Neural cell (in vitro differentiated cells): ENCODE data around the gene BCL2L2. TPM values are rescaled to one million over a fixed set of nuclear protein-coding genes. Genes with fewer than 3 reads are reported as not detected.

ENCODE experiments used
- H2AFZ ChIP-seq: fragments of 200-600, 300-800 bp; sonication (generic), shearing (Covaris generic); 2 replicates; pipeline ENCODE4 v1.6.0; 2014; ENCODE audit warnings: low read depth, mild to moderate bottlenecking, antibody characterized with exemption, low read length, moderate library complexity
- H3F3A ChIP-seq: fragments of 200-600 bp; shearing (Covaris generic); 2 replicates; pipeline ENCODE4 v1.6.1; 2016; ENCODE audit warnings: mild to moderate bottlenecking, moderate library complexity, mixed read lengths, antibody characterized with exemption, low read length; ENCODE audit not compliant: insufficient read depth, poor library complexity, severe bottlenecking
- H3K27ac ChIP-seq: fragments of 200-600, 300-800 bp; sonication (generic), shearing (Covaris generic); 2 replicates; pipeline ENCODE4 v1.5.1; 2014; ENCODE audit warnings: mild to moderate bottlenecking, low read length, moderate library complexity
- H3K27me3 ChIP-seq: fragments of 300-800, 200-600 bp; sonication (generic), shearing (Covaris generic); 2 replicates; pipeline ENCODE4 v1.6.0; 2014; ENCODE audit warnings: mild to moderate bottlenecking, low read depth, low read length, moderate library complexity; ENCODE audit not compliant: insufficient read depth
- H3K36me3 ChIP-seq: fragments of 300-800, 200-600 bp; sonication (generic), shearing (Covaris generic); 2 replicates; pipeline ENCODE4 v1.5.1; 2014; ENCODE audit warnings: mild to moderate bottlenecking, antibody characterized with exemption, low read length, moderate library complexity; ENCODE audit not compliant: insufficient read depth
- H3K4me2 ChIP-seq: fragments of 300-800, 200-600 bp; sonication (generic), shearing (Covaris generic); 2 replicates; pipeline ENCODE4 v1.6.0; 2014; ENCODE audit warnings: mild to moderate bottlenecking, low read length
- H3K4me3 ChIP-seq: fragments of 300-800, 200-600 bp; sonication (generic), shearing (Covaris generic); 2 replicates; pipeline ENCODE4 v1.5.1; 2014; ENCODE audit warnings: mild to moderate bottlenecking, low read length, moderate library complexity
- H3K79me2 ChIP-seq: fragments of 200-600 bp; shearing (Covaris generic); replicated peaks from 2 replicates; pipeline ENCODE4 v1.6.0; 2014; ENCODE audit warnings: mild to moderate bottlenecking, low read length, moderate library complexity; ENCODE audit not compliant: insufficient read depth
- H3K9ac ChIP-seq: fragments of 300-800, 200-600 bp; sonication (generic), shearing (Covaris generic); 2 replicates; pipeline ENCODE4 v1.6.1; 2016; ENCODE audit warnings: mild to moderate bottlenecking, low read length, mixed read lengths
- H3K9me2 ChIP-seq: fragments of 200-600 bp; shearing (Covaris generic); 2 replicates; pipeline ENCODE4 v1.6.1; 2016; ENCODE audit warnings: mild to moderate bottlenecking, low read length, mixed read lengths; ENCODE audit not compliant: insufficient read depth
- H3K9me3 ChIP-seq: fragments of 200-600, 300-800 bp; sonication (generic), shearing (Covaris generic); 2 replicates; pipeline ENCODE4 v1.6.1; 2016; ENCODE audit warnings: mild to moderate bottlenecking, mixed run types, low read length, moderate library complexity, mixed read lengths
- H4K20me1 ChIP-seq: fragments of 200-600 bp; shearing (Covaris generic); 2 replicates; pipeline ENCODE4 v1.6.1; 2016; ENCODE audit warnings: mild to moderate bottlenecking, mixed run types; ENCODE audit not compliant: insufficient read depth
- CTCF ChIP-seq: fragments of 450-650 bp; IDR thresholded peaks from 2 replicates; pipeline ENCODE4 v1.5.1; 2014; ENCODE audit warnings: antibody characterized with exemption, mild to moderate bottlenecking, moderate library complexity; ENCODE audit not compliant: poor library complexity, severe bottlenecking
- EP300 ChIP-seq: fragments of 450-650 bp; conservative IDR thresholded peaks from 2 replicates; pipeline ENCODE4 v1.6.1; 2014; ENCODE audit warnings: antibody characterized with exemption, mild to moderate bottlenecking, moderate library complexity; ENCODE audit not compliant: poor library complexity, severe bottlenecking
- POLR2AphosphoS5 ChIP-seq: IDR thresholded peaks from 2 replicates; pipeline ENCODE4 v1.6.1; 2012
- REST ChIP-seq: IDR thresholded peaks from 2 replicates; pipeline ENCODE4 v1.6.1; 2012; ENCODE audit warnings: borderline replicate concordance
- SMC3 ChIP-seq: fragments of 450-650 bp; conservative IDR thresholded peaks from 2 replicates; pipeline ENCODE4 v1.6.1; 2014; ENCODE audit warnings: antibody characterized with exemption, mild to moderate bottlenecking, moderate library complexity; ENCODE audit not compliant: poor library complexity
- TAF1 ChIP-seq: IDR thresholded peaks from 2 replicates; pipeline ENCODE4 v1.6.1; 2012; ENCODE audit warnings: low read depth
- polyA plus RNA-seq: library from polyadenylated mRNA; depleted of rRNA; stranded (reverse); fragments of >200 nt; gene quantifications from 2 replicates; pipeline ENCODE4 v1.2.3, GENCODE V29; 2014

BCL2L2 gene
- polyA plus RNA-seq, 1 donor from 2014 or later, result 35.8 TPM

GRCh38 chr14:23302290-23303225, 4.1 kb upstream of the BCL2L2 start, which contains the start of gene PPP1R3E:
Gene PPP1R3E (minus strand): TSS chr14:23302859. CDS start chr14:23302576, 283 bp downstream.
- peak; percentile 32 for TF ChIP-seq TAF1
- peak; percentile 56 for TF ChIP-seq REST
- TF ChIP-seq POLR2AphosphoS5, result peak; percentile 80
- TF ChIP-seq CTCF, result no peak
- TF ChIP-seq EP300, result no peak
- Histone ChIP-seq H3K9me2 (no peaks in the 10 kb centered on the region), H3K27me3 (no peaks in the 10 kb centered on the region), H3K36me3 (no peaks in the 10 kb centered on the region), H3K4me3 (peak within 1 kb of the TSS; percentile 98), H4K20me1 (no peaks in the 10 kb centered on the region), H3F3A (peaks cover 13% of the 10 kb centered on the region), H3K9me3 (no peaks in the 10 kb centered on the region), H3K79me2 (peaks cover 24% of the 10 kb centered on the region), H3K4me2 (peak within 1 kb of the TSS; percentile 64), H3K27ac (peak within 1 kb of the TSS; percentile 95), H3K9ac (peak within 1 kb of the TSS; percentile 96), H2AFZ (peak within 1 kb of the TSS; percentile 73)

- Histone ChIP-seq H3K27me3 (no peaks in the 10 kb centered on the region), H3K4me3 (peak overlapping the region; percentile 84), H3K9me3 (no peaks in the 10 kb centered on the region), H3K9ac (peak overlapping the region; percentile 96), H3K9me2 (no peaks in the 10 kb centered on the region), H3K27ac (peak overlapping the region; percentile 84), H3K36me3 (no peaks in the 10 kb centered on the region), H4K20me1 (no peaks in the 10 kb centered on the region), H3K79me2 (peaks cover 25% of the 10 kb centered on the region), H3F3A (peaks cover 7% of the 10 kb centered on the region), H2AFZ (peak overlapping the region; percentile 88), H3K4me2 (peak overlapping the region; percentile 92)
- no peak for TF ChIP-seq SMC3
- peak; percentile 5 for TF ChIP-seq REST
Measured at GRCh38 chr14:23307146-23307530, 505 bp downstream of the BCL2L2 start.
